GM18502 (cell line): ENCODE measurements around the gene SLC14A1.

Experiments
- ATAC-seq: cut with Tn5 transposase; IDR thresholded peaks from one replicate; pipeline ENCODE4 v1.9.1; 2021; ENCODE audit warnings: mild to moderate bottlenecking; ENCODE audit not compliant: unreplicated experiment, poor library complexity

Gene SLC14A1

GRCh38 chr18:45719106-45719505 is 4.9 kb upstream of the SLC14A1 start:
- ATAC-seq: no peak

- peak; percentile 97 for ATAC-seq
Measured at GRCh38 chr18:45722899-45723298, 1.1 kb upstream of the SLC14A1 start.

- ATAC-seq: no peak
Measured at GRCh38 chr18:45724601-45725000, 620 bp downstream of the SLC14A1 start.

DNA sequence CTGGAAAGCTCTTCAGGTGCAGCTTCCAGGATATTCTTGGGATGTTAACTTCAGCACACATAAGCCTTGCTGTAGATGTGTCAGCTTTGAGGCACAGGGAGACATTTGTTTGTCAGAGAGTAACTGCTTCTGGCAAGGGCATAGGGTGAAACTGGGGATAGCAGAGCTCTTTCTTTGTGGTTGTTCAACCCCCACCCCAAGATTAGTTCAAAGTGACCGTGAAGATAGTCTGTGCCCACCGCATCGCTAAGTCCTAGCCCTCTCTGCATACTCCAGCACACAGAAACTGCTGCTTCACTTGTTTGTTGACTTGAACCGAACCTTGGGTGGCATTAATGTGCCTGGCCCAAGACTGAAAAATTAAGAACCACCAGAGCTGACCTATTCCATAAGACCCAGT is 1.4 kb downstream of the SLC14A1 start:
- ATAC-seq: no peak

DNA sequence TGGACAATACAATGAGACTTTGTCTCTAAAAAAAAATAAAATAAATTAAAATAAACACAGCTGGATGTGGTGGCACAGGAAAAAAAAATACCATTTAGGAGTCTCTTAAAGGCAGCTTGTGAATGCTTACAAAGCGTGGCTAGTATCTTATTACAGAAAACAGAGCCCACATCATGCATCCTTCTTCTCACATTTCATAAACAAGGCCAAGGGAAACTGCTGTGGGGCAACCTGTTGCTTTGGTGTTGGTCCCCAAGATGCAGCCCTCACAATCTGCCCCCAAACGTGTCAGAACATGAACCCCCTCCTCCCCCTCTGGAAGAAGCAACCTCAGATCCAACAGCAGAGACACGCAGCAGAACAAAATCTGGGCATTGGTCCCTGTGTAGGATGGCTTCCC is 2.6 kb downstream of the SLC14A1 start:
- ATAC-seq: no peak

DNA sequence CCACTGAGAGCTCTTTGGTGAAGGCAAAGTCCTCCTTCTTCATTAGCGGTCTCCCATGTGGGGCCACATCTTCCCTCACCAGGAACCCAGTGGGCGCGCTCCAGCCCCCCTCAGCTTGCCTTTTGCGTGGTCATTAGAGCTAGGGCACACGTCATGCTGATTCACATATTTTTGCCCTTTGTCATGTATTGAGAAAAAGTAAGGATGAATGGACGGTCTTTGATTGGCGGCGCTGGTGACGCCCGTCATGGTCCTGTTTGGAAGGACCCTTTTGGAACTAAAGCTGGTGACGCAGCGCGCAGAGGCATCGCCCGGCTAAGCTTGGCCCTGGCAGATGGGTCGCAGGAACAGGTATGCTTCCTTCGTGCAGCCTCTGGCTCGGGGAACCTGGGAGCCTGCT is 3.1 kb downstream of the SLC14A1 start:
- no peak for ATAC-seq

DNA sequence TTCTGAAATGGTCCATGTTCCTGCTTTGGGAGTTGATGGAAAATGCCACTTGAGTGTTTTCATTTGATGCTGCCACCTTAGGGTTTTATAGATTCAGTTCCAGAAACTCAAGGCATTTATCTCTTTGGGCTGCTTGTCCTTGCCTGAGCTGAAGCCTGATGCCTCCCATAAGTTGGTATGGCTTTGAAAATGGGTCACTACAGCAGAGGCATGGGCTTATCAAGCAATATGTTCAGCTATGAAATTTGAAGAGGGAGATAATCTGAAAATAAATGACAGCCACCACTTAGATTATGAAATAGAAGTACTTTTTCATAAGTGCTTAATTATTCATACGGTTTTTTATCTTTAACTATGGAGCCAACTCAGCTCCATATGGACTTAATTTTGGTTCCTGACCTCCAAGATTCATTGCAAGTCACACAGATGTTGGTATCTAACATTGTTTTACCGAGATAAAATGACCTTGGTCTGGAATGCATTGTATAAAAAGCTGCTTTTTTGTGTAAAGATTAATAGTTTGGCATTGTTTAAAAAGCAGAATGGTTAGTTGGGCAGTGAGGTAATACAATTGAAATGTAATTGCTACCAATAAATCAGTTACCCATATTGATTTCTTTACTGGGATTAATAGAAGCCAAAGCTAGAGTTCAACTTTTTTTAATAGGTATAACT is 4.5 kb downstream of the SLC14A1 start:
- no peak for ATAC-seq

DNA sequence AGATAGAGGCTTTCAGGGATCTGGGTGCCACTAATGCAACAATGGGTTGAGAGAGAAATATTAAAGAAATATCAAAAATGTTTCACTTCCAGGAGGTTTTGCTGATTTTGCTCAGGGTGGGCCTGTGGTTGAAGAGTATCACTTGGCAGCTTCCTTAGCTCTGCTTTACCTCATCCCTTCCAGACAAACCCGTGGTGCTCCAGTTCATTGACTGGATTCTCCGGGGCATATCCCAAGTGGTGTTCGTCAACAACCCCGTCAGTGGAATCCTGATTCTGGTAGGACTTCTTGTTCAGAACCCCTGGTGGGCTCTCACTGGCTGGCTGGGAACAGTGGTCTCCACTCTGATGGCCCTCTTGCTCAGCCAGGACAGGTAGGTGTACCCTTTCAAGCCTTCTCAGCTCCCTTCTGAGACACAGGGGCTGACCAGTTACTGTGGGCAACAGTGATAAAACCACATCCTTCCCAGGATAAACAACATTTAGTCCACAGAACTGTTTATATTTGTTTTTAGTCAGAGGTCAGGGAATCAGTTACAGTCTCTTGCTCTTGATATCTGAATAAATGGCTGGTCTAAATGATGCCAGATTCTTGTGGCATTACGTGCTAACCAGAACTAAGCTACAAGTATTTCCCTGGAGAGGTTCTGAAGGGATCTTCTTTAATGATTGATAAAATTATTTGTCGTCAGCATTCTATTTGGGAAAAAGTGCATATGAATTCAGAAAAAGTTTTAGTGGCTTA is 7.0 kb downstream of the SLC14A1 start:
- no peak for ATAC-seq

DNA sequence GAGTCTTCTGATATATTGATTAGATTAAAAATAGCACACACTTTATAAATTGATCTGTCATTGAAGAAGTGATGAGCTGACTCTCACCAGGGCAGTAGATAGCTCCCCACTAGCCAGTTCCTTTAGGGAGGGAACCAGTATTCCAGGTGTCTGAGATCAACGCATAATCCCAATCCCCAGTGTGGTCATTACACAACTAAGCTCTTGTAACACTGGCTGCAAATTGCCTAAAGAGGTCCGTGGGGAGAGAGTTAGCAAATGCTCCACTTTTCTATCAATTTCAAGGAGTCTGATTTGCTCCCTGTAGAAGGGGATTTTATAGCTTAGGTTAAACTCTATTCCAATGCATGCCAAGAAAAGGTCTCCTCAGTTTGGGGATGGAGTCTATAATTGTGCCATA is 7.7 kb downstream of the SLC14A1 start:
- no peak for ATAC-seq

GRCh38 chr18:45733535-45733934 is 9.6 kb downstream of the SLC14A1 start:
- ATAC-seq: no peak

GRCh38 chr18:45734505-45734904 is 10.5 kb downstream of the SLC14A1 start:
- ATAC-seq: no peak

- ATAC-seq: no peak
Measured at GRCh38 chr18:45734944-45735343, 11.0 kb downstream of the SLC14A1 start.

- ATAC-seq: no peak
Measured at GRCh38 chr18:45738660-45739059, 14.7 kb downstream of the SLC14A1 start.

- ATAC-seq: no peak
Measured at GRCh38 chr18:45739268-45739667, 15.3 kb downstream of the SLC14A1 start.

- no peak for ATAC-seq
Measured at GRCh38 chr18:45739848-45740247, 15.9 kb downstream of the SLC14A1 start.

DNA sequence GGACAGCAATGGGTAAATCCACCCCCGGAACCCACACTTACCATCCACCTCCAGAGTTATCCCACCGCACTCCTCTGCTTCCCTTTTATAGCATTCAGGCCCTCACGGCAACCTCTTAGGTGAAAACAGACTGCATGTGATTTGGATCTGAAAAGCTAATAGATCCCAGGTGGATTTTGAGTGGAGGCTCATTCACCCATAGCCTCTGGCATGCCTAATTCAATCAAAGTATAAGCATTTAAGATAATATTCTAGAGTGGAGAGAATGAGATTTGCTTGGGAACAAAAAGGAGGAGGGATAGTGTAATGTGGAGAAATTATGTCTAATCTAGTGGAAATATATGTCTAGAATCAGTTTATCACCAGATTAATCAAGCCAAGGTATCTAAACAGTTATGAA is 17.1 kb downstream of the SLC14A1 start:
- no peak for ATAC-seq

- no peak for ATAC-seq
Measured at GRCh38 chr18:45745817-45746461, 22.0 kb downstream of the SLC14A1 start.

DNA sequence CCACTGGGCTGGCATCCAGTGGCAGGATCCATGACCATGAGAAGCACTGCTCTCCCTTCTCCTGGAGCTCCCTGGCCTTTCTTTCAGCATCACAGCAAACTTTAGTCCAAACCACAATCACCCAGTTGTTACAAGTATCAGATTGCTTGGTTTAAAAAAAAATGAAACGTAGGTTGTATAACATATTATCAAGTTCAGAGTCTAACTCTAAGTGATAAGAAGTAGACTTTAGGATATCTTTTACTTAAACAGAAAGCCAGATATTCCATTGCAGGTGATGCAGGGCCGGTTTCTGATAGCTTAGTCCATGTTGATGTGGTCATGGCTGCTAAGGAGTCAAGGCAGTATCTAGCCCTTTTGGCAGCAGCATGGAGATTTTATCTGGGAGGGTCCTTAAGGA is 24.5 kb downstream of the SLC14A1 start:
- no peak for ATAC-seq

DNA sequence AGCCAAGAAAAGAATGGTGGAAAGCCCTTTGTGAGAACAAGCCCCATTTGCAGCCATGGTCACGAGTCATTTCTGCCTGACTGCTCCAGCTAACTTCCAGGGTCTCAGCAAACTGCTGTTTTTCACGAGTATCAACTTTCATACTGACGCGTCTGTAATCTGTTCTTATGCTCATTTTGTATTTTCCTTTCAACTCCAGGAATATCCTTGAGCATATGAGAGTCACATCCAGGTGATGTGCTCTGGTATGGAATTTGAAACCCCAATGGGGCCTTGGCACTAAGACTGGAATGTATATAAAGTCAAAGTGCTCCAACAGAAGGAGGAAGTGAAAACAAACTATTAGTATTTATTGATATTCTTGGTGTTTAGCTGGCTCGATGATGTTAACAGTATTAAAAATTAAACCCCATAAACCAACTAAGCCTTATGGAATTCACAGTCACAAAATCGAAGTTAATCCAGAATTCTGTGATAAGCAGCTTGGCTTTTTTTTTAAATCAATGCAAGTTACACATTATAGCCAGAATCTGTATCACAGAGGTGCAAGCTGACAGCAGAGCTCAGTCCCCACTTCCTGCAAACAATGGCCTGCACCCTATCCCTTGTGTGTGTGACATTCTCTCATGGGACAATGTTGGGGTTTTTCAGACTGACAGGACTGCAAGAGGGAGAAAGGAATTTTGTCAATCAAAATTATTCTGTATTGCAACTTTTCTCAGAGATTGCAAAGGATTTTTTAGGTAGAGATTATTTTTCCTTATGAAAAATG is 26.1 kb downstream of the SLC14A1 start:
- ATAC-seq: peak; percentile 69

- no peak for ATAC-seq
Measured at GRCh38 chr18:45751766-45752165, 27.8 kb downstream of the SLC14A1 start.

- ATAC-seq: no peak
Measured at GRCh38 chr18:45752681-45753080, 28.7 kb downstream of the SLC14A1 start.
